ENCODE measurements around the gene CABP2. TPM values are rescaled to one million over a fixed set of nuclear protein-coding genes. Genes with fewer than 3 reads are reported as not detected.

CABP2 gene
- total and polyA plus RNA-seq, 4 donors, result not detected

GRCh38 chr11:67523556-67524479 is 572 bp upstream of the CABP2 start:
- H3K4me1 ChIP-seq (ENCODE audit: control insufficient read depth in 4 of 4, insufficient read depth in 4 of 4, low read length in 3 of 4), result peaks cover 2 to 12% (median 8%) of the 10 kb centered on the region in 4 donors
- H3K9me3 ChIP-seq (ENCODE audit: control insufficient read depth in 4 of 4, low read length in 3 of 4), result no peaks in the 10 kb centered on the region
- H3K27me3 ChIP-seq (ENCODE audit: control insufficient read depth in 4 of 4, insufficient read depth in 4 of 4, low read length in 3 of 4), result no peaks in the 10 kb centered on the region
- WGBS, result 83% methylated on average over 25 of the region's 25 CpGs
- no peak for TF ChIP-seq HNF4A (conservative IDR thresholded peaks at IDR 0.05)
- TF ChIP-seq JUND (IDR thresholded peaks at IDR 0.05), result no peak
- TF ChIP-seq HNF4G (IDR thresholded peaks at IDR 0.05), result no peak
- no peak for TF ChIP-seq RAD21 (IDR thresholded peaks at IDR 0.05)
- TF ChIP-seq NR2F2 (IDR thresholded peaks at IDR 0.05), result no peak
- no peak for TF ChIP-seq GABPA (IDR thresholded peaks at IDR 0.05 in 1 of 2, conservative IDR thresholded peaks at IDR 0.05 in 1 of 2)
- TF ChIP-seq EGR1 (IDR thresholded peaks at IDR 0.05; ENCODE audit: low read depth in 2 of 2), result no peak
- TF ChIP-seq SP1 (IDR thresholded peaks at IDR 0.05), result no peak
- TF ChIP-seq REST (IDR thresholded peaks at IDR 0.05), result no peak
- H3K9ac ChIP-seq (ENCODE audit: low read depth in 1 of 2, low read length in 2 of 2), result no peak overlapping the region
- H3K27ac ChIP-seq (ENCODE audit: low read depth in 1 of 2, low read length in 2 of 2), result no peak overlapping the region
- H3K4me3 ChIP-seq (ENCODE audit: low read depth in 1 of 3, low read length in 3 of 3), result no peak overlapping the region
- DNase-seq (ENCODE audit: low spot score), result no peak
- no peaks in the 10 kb centered on the region for H3K36me3 ChIP-seq (ENCODE audit: control insufficient read depth in 4 of 4, insufficient read depth in 3 of 4, low read depth in 1 of 4, low read length in 3 of 4)

DNA sequence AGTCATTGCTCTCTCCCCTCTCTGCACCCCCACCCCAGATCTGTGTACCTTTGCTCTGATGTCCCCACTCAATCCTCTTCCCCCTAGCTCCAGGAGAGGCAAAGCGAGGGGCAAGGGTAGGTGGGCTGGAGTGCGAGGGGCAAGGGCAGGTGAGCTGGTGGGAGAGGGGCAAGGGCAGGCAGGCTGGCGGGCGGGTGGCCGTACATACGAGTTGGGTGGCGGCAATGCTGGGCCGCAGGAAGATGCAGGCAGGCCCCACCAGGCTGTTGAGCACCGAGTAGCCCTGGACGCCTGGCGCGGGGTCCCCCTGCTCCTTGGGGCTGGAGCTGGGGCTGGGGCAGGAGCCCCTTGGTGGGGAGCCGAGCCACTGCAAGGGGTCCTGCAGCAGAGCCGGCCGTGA is 908 bp downstream of the CABP2 start:
- Histone ChIP-seq H3K9me3 (ENCODE audit: control insufficient read depth in 4 of 4, low read length in 3 of 4) (no peaks in the 10 kb centered on the region), H3K27ac (ENCODE audit: low read depth in 1 of 2, low read length in 2 of 2) (no peak overlapping the region), H3K4me3 (ENCODE audit: low read depth in 1 of 3, low read length in 3 of 3) (no peak overlapping the region), H3K9ac (ENCODE audit: low read depth in 1 of 2, low read length in 2 of 2) (no peak overlapping the region), H3K4me1 (ENCODE audit: control insufficient read depth in 4 of 4, insufficient read depth in 4 of 4, low read length in 3 of 4) (peaks cover 2 to 12% (median 8%) of the 10 kb centered on the region in 4 donors), H3K27me3 (ENCODE audit: control insufficient read depth in 4 of 4, insufficient read depth in 4 of 4, low read length in 3 of 4) (no peaks in the 10 kb centered on the region), H3K36me3 (ENCODE audit: control insufficient read depth in 4 of 4, insufficient read depth in 3 of 4, low read depth in 1 of 4, low read length in 3 of 4) (no peaks in the 10 kb centered on the region)
- TF ChIP-seq, protein P1, sequence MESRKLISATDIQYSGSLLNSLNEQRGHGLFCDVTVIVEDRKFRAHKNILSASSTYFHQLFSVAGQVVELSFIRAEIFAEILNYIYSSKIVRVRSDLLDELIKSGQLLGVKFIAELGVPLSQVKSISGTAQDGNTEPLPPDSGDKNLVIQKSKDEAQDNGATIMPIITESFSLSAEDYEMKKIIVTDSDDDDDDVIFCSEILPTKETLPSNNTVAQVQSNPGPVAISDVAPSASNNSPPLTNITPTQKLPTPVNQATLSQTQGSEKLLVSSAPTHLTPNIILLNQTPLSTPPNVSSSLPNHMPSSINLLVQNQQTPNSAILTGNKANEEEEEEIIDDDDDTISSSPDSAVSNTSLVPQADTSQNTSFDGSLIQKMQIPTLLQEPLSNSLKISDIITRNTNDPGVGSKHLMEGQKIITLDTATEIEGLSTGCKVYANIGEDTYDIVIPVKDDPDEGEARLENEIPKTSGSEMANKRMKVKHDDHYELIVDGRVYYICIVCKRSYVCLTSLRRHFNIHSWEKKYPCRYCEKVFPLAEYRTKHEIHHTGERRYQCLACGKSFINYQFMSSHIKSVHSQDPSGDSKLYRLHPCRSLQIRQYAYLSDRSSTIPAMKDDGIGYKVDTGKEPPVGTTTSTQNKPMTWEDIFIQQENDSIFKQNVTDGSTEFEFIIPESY (IDR thresholded peaks at IDR 0.05), result no peak
- TF ChIP-seq RXRA (IDR thresholded peaks at IDR 0.05), result no peak
- TF ChIP-seq, protein P2, sequence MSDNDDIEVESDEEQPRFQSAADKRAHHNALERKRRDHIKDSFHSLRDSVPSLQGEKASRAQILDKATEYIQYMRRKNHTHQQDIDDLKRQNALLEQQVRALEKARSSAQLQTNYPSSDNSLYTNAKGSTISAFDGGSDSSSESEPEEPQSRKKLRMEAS (IDR thresholded peaks at IDR 0.05), result no peak
- TF ChIP-seq, protein P3, sequence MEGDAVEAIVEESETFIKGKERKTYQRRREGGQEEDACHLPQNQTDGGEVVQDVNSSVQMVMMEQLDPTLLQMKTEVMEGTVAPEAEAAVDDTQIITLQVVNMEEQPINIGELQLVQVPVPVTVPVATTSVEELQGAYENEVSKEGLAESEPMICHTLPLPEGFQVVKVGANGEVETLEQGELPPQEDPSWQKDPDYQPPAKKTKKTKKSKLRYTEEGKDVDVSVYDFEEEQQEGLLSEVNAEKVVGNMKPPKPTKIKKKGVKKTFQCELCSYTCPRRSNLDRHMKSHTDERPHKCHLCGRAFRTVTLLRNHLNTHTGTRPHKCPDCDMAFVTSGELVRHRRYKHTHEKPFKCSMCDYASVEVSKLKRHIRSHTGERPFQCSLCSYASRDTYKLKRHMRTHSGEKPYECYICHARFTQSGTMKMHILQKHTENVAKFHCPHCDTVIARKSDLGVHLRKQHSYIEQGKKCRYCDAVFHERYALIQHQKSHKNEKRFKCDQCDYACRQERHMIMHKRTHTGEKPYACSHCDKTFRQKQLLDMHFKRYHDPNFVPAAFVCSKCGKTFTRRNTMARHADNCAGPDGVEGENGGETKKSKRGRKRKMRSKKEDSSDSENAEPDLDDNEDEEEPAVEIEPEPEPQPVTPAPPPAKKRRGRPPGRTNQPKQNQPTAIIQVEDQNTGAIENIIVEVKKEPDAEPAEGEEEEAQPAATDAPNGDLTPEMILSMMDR (IDR thresholded peaks at IDR 0.05; ENCODE audit: low read depth, low read length, missing input control), result no peak
- TF ChIP-seq FOXA2 (IDR thresholded peaks at IDR 0.05), result no peak
- no peak for TF ChIP-seq NR2F2 (IDR thresholded peaks at IDR 0.05)
- TF ChIP-seq GABPA (IDR thresholded peaks at IDR 0.05 in 1 of 2, conservative IDR thresholded peaks at IDR 0.05 in 1 of 2), result no peak
- no peak for DNase-seq (ENCODE audit: low spot score)
- 97% methylated on average over 15 of the region's 15 CpGs for WGBS
